ENCODE results near the gene IL1A.

The IL1A gene

GRCh38 chr2:112817082-112817689 is 32.9 kb upstream of the IL1A start:
- DNase-seq: no peak

GRCh38 chr2:112814278-112814677 is 30.0 kb upstream of the IL1A start:
- no peak for DNase-seq

- DNase-seq: no peak
These were observed 29.1 kb upstream of the IL1A start for GRCh38 chr2:112813280-112813966.

GRCh38 chr2:112812318-112813267 is 28.3 kb upstream of the IL1A start:
- DNase-seq: no peak

GRCh38 chr2:112811841-112812306 is 27.6 kb upstream of the IL1A start:
- peak; percentile 41 for DNase-seq

GRCh38 chr2:112811276-112811831 is 27.1 kb upstream of the IL1A start:
- no peak for DNase-seq

GRCh38 chr2:112809112-112809511 is 24.8 kb upstream of the IL1A start:
- DNase-seq: no peak

- no peak for DNase-seq
These were observed 23.0 kb upstream of the IL1A start for GRCh38 chr2:112807233-112807807.

GRCh38 chr2:112805542-112805941 is 21.2 kb upstream of the IL1A start:
- DNase-seq: peak; percentile 28

GRCh38 chr2:112803691-112804521 is 19.6 kb upstream of the IL1A start:
- DNase-seq: peak; percentile 75

- DNase-seq: no peak
These were observed 16.7 kb upstream of the IL1A start for GRCh38 chr2:112800881-112801583.

- peak; percentile 53 for DNase-seq
These were observed 15.0 kb upstream of the IL1A start for GRCh38 chr2:112798979-112799975.

GRCh38 chr2:112796486-112796885 is 12.2 kb upstream of the IL1A start:
- DNase-seq: no peak

GRCh38 chr2:112795774-112796173 is 11.5 kb upstream of the IL1A start:
- DNase-seq: peak; percentile 29

GRCh38 chr2:112794841-112795240 is 10.5 kb upstream of the IL1A start:
- DNase-seq: no peak

GRCh38 chr2:112794131-112794733 is 9.9 kb upstream of the IL1A start:
- DNase-seq: peak; percentile 90

- peak; percentile 72 for DNase-seq
These were observed 9.2 kb upstream of the IL1A start for GRCh38 chr2:112793449-112793978.

GRCh38 chr2:112792419-112792818 is 8.1 kb upstream of the IL1A start:
- DNase-seq: no peak

GRCh38 chr2:112791693-112792230 is 7.5 kb upstream of the IL1A start:
- no peak for DNase-seq
